C4-2B (cell line): ENCODE results near the gene SIN3B.

Experiments used
- CTCF ChIP-seq: fragments of 450-650 bp; conservative IDR thresholded peaks from 2 replicates; pipeline ENCODE4 v1.5.1; 2017; ENCODE audit warnings: mild to moderate bottlenecking
- ZFX ChIP-seq: fragments of 450-650 bp; IDR thresholded peaks from 2 replicates; pipeline ENCODE4 v1.6.1; 2017

DNA sequence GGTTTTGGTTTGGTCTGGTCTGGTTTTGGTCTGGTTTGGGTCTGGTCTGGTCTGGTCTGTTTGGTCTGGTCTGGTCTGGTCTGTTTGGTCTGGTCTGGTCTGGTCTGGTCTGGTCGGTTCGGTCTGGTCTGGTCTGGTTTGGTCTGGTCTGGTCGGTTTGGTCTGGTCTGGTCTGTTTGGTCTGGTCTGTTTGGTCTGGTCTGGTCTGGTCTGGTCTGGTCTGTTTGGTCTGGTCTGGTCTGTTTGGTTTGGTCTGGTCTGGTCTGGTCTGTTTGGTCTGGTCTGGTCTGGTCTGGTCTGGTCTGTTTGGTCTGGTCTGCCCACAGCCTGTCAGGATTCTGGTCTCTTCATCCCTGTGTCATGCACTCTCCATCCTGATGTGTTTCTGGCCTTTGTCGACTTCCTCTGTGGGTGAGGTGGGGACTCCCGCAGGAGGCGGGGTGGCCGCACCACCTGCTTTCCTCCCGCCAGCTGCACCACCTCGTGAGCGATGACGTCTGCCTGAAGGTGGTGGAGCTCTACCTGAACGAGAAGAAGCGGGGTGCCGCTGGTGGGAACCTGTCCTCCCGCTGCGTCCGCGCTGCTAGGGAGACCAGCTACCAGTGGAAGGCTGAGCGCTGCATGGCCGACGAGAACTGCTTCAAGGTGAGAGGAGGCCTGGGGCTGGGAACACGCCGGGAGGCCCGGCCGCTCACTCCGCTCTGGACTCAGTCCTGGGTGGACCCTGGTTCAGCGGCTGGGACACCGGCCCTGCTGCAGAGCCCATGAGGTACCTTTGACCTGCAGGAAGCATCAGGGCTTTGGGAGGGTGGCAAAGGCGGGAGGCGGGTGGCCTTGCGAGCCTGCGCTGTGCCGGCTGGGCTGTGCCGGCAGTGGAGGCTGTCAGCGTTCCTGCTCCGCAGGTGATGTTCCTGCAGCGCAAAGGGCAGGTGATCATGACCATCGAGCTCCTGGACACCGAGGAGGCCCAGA, 46.7 kb downstream of the SIN3B start:
- TF ChIP-seq CTCF = no peak
- TF ChIP-seq ZFX = no peak
